HUDEP-2 (cell line): ENCODE data around the gene RYR2.
"Not testable (repeated sequence)": the region's sequence is repeated elsewhere in the genome, so short reads cannot be mapped to it uniquely, and the experiment has no call there.

Experiments used
- DNase-seq, 76 experiments: peaks; one replicate each; lab custom pipeline; 2025; ENCODE audit not compliant: unreplicated experiment in 76 of 76; lab: John Stamatoyannopoulos, UW

The RYR2 gene

DNA sequence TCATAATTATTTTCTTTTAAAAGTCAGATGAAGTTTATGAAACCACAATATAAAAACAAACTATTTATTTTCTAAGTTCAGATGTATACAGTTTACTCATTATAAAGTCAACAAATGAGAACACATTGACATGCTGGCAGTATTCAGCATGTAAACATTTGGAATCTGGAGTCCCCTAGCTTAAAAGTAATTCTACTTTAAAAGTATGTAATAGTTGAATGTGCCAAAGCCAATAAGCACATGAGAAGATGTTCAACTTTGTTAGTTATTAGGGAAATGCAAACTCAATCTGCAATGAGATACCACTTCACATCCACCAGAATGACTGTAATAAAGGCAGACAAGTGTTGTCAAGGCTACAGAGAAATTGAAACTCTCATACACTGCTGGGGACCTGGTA lies 96.6 kb downstream of the RYR2 start:
- DNase-seq = no peak

DNA sequence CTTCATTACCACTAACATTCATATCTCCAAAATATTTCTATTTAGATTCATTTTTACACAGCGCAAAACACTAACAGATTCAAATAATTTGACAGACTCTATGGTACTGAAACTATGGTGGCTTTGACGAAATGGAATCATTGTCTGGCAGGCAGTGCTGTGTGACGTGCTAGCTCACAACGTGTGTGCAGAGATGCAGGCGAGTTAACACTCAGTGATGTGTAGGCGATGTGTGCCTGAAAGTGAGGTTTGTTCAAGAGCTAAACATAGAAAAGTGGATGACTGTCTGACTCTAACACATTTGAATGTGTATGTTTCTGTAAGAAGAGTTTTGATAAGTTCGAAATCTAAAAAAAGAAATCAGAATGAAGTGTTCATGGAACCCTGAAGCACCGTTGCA lies 97.7 kb downstream of the RYR2 start:
- DNase-seq = no peak

DNA sequence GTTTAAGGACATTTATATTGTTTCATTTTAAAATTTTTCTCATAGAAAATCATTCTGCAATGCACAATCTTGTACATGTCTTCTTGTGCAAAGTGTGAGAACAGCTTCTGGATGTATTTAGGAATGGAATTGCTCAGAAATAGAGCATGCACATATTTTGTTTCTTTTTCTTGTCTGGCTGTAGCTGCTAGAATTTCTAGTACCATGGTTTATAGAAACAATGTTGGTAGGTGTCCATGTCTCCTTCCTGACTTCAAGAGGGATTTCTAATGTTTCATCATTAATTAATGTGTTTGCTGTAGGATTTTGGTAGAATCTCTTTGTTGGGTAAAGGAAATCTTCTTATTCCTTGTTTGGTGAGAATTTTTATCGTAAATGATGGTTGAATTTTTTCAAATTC lies 99.0 kb downstream of the RYR2 start:
- no peak for DNase-seq

DNA sequence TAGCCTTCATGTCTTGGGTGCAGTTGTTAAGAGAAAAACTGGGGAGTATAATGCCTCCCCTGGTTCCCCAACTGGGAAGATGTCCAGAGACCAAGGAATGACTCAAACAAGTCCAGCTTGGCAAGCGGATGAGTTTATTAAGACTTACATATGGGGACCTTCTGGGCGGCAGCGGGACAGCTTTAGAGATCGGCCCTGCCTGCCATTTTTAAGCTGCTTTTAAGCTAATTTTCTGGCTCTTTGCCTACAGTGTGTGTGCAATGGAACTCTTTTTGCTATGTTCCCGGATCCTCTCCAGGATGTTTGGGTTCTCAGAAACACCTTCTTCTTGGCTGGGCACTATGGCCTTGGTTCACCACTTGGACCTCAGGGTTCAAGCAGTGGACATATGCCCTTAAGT lies 99.5 kb downstream of the RYR2 start:
- no peak for DNase-seq

DNA sequence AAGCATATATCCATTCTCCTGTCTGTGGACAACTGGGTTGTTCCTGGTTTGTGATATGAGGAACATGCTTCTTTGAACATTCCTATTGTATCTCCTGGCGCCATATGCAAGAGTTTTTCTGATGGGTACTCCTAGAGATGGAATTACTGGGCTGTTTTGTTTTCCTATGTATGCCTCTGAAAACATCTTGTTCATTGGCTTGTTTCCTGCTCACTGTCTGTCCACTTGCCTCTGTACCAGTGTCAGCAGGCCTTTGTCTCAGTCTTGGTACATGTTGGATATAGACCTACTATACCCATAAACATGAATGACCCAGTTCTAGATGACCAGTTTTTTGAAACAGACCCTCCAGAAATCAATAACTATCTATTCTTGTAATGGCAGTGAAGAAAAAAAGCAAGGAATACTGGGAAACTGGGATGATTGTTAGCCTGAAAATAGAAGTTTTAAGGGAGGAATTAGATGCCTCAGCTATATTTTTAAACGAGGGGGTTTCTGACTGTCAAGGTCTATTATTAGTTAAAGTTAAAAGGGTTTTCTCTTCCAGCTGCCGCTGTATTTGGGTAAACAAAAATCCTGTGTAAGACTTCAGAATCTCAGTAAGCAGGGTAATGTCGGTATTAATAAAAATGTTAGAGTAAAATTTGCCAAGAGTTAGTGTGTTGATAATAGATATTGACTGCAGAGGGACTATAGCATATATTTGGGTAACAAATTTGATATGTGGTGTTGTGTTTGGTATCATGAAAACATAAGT lies 103.6 kb downstream of the RYR2 start:
- DNase-seq = no peak

DNA sequence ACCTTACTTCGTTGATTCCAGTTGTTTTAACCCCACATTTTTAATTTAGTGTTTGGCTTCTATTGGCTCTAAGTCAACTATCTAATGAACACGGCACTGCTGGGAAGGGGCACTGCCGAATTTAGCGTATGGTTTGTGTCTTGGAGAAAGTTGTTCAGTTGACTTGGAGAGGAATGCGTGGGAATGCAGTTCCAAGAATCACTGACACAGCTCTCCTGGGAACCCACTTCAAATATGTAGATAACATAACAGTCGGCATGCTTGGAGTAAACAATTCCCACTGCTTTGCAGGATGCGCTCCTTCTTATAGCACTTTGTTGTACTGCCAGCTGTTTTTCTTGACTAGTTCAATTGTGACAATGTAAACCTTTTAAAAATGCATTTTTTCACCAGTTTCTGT lies 104.3 kb downstream of the RYR2 start:
- DNase-seq = no peak

DNA sequence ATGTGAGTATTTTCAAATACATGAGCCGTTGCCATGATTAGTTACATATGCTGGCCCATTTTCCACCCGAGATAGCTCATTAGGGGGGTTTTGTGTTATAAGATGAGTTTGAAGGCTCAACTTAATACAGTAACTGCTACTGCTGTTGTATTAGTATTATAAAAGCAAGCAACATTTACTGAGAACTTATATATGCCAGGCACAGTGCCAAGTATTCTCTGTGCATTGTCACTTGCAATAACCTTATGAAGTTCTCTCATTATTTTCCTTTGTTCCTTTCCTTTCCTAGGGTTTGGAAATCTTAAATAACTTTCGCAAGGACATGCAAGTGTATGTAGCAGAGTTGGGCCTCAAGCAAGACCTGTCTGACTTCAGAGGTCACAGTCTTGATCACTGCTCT lies 107.9 kb downstream of the RYR2 start:
- DNase-seq = no peak

DNA sequence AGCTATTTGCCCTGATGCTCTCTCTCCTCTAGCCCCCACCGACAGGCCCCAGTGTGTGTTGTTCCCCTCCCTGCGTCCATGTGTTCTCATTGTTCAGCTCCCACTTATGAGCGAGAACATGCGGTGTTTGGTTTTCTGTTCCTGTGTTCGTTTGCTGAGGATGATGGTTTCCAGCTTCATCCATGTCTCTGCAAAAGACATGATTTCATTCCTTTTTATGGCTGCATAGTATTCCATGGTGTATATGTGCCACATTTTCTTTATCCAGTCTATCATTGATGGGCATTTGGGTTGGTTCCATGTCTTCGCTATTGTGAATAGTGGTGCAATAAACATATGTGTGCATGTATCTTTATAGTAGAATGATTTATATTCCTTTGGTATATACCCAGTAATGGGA lies 110.0 kb downstream of the RYR2 start:
- not testable (repeated sequence) for DNase-seq

DNA sequence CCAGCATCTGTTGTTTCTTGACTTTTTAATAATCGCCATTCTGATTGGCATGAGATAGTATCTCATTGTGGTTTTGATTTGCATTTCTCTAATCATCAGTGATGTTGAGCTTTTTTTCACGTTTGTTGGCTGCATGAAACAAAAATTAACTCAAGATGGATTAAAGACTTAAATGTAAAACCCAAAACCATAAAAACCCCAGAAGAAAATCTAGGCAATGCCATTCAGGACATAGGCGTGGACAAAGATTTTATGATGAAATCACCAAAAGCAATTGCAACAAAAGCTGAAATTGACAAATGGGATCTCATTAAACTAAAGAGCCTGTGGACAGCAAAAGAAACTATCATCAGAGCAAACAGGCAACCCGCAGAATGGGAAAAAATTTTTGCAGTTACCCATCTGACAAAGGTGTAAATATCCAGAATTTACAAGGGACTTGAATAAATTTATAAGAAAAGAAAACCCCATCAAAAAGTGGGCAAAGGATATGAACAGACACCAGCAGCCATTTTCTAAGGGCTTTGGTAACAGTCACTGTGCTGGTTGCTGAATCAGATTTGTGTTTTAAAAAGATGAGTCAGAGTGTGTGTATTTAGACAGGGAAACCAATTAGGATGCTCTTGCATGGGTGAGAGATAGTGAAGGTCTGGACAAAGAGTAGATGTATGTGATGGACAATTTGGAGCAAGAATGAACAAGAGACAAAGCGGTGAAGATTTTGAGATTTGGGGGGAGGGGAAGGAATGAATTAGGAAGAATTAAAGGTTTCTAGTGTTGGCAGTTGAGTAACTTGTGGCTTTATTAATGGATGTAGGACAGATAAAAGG lies 110.7 kb downstream of the RYR2 start:
- no peak for DNase-seq

DNA sequence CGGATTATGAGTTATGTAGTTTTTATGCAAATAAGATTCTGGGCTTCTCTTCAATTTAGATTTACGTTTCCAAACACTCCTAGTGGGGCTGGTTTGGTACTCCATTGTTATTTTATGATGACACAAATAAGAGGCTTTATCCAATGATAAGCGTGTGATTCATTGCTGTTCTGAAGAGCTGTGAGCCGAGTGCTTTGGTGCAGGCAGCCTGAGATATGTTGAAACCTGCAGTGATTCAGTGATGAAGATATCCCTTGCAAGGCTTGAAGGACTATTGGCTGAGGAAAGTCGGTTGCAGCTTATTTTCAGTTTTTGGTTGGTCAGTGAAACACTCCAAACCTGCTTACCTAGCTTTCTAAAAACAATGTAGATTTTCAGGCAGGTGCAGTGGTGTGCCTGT lies 112.2 kb downstream of the RYR2 start:
- no peak for DNase-seq

DNA sequence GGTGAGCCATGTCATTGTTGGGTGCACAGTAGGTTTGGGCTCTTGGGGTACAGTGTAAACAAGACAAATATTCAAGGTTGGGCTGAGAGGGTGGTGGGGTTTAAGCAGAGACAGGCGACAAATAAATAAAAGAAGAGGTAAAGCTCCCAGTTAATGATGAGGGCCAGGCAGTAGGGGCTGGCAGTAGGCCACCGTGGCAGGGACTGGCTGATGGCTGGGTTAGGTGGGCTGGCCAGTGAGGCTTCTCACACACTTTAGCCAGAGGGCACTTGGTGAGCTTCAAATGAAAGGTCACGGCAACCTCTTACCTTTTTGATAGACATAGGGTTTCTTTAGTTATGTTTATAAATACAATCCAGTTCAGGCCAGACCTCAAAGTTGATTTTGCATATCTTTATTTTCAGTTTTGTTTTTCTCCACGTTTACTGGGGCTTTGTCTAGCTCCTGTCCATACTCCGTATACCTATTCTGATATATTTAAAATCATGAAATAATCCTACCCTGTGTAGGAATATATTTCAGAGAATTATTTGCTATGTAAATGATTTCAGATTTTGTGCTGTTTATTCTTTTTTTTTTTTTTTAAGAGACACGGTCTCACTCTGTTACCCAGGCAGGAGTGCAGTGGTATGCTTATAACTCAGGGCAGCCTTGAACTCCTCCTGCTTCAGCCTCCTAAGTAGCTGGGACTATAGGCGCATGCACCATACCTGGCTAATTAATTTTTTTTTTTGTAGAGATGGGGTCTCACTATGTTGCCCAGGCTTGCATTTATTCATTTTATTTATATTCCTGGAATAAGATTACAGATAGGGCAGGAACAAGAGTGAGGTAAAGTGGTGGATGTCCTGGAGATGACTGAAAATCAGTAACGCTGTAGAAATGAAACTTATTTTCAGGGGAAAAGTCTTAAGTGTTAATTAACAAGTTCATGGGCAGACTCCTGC lies 122.7 kb downstream of the RYR2 start:
- no peak for DNase-seq

DNA sequence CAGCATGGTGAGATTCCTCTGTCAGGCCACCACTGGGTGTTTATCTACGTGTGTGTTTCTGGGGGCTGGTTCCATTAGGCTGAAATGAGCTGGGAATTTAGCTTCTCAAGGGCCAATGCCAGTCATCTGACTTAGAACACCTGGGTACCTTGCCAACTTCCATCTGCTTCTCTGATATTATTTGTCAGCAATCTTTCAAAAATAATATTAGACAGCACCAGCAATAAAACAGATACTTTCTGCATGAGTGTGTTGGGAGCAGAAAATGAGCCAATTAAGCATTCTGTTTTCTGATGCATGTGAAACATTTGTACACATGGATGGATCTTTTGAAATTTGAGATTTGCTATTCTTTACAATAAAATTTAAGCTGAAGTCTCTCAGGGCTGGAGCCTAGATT lies 124.1 kb downstream of the RYR2 start:
- no peak for DNase-seq

DNA sequence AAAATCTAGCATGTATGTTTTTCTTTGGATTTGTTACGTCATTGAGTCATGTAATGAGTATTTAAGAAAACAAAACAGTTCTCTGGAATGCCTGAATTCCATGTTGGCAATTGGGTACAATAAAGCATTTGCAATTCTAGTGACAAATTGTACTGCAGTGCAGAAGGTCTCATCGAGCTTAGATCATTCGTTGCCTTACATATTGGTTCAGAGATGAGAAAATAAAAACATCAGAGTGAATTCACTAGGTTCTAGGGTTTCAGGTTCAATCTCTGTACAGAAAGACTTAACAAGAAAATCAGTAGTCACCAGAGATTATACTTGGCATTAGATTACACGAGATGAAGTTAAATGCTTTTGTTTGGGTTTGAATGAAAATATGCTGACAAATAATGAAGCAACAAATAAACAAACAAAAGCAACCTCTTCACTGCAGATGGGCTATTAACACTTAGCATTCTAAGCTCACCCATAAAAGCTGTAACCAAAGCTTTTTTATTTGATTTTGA lies 124.7 kb downstream of the RYR2 start:
- DNase-seq = no peak

DNA sequence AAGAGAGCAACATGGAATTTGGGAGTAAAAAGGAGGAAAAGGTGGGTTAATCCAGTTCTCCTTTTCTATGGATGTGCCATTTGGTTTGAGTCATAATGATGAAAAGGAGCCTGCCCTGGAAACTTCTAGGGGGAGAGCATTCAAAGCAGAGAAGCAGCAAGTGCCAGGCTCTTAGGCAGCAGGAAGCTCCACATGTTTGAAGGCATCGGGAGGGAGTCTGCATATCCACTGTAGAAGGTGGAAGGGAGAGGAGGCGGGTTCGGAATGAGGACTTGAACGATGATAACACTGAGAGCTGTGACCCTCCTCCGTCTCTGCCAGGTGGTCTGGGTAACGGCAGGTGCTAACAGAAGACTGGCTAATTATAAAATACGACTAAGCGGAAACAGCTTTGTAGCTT lies 128.2 kb downstream of the RYR2 start:
- no peak for DNase-seq

DNA sequence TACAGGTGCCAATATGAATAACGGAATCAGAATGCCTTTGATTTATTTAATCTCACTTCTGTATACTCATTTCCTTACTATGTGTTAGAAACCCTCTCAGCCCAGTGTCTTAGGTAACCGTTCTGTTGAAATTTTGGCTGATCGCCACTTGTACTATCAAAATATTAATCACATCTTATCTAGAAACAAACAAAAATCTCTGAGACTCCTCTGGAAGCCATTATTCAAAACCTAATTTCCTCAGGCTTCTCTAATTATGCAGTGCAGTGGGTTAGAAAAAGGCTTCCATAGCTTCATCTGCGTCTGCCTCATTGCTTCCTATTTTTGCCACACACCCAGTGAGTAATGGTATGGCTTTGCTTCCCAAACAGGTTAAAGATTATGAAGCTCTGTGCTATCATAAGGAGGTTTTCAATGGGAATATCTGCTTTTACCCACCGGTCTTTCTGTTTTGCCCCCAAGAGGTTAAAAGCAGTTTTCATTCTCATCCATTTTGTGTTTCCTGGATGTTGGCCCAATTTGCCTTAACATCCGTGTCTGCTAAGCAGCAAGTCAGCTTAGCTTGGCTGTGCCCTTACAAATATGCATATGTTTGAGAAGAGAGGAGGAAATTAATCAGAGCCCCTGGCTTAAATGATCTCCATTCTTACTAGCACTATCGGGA lies 129.6 kb downstream of the RYR2 start:
- DNase-seq = no peak

DNA sequence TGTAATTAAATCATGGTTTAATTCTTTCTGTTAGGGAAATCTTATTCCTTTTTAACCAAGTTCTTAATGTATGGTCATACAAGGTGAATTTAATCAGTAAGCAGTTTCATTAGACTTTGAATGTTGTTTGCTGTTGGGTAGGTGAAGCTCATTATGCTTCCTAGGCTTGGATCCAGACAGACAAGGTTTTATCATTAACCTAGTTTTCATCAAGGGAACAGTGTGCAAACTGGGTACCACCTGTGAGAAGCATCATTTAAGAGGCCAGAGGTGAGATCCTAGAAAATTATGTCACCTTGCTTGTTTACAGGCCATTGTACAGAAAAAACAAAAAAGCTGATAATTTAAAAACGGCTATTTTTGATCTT lies 130.1 kb downstream of the RYR2 start:
- no peak for DNase-seq

DNA sequence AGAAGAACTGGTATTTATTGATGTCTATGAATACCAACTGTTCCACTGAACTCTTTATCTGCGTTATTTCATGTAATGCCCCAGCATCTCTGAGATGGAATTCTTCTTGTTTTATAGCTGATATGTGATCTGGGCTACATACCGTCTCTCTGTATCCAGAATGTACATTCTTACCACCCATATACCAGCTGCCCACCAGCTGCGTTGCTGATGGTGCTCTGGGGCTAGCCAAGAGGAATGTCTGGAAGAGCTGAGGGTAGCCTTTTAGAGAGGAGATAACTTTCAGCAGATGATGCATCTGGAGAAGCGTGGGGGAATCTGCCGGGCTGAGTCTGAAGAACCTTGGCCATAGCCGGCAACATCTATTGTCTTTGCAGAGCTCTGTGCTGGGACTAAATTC lies 137.5 kb downstream of the RYR2 start:
- DNase-seq = no peak

DNA sequence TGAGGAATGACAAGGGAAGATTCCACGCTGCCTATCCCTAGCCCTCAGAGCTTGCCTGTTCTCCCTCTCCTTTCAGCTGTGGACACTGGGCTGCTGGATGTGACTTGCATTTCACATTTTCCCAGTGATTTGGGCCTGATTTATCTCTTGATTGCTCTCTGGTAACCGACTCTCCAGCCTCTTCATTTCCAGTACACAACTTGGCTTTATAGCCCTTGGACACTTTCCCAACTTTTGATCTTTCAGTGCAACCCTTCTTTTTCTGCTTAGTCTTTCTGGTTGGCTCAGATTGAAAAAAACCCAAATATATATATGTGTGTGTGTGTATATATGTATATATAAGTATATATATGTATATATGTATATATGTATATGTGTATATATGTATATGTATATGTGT lies 138.3 kb downstream of the RYR2 start:
- DNase-seq = no peak

DNA sequence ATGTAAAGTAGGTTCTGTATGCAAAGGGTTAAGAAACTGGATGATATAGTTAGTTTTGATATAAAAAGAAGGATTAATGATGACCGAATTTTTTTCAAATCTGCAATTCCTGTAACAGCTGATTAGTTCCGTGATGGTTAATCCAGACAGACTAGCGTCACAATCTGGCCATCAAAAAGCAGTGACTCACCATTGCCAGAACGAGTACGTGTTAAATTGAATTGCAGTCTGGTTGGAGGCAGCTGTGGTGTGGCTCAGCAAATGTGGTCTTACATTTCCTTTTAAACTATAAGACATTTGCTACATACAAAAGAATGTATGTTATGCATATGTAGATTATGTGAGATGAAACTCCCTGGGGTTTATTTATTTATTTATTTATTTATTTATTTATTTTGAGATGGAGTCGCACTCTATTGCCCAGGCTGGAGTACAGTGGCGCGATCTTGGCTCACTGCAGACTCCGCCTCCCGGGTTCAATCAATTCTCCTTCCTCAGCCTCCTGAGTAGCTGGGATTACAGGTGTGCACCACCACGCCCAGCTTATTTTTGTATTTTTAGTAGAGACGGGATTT lies 139.8 kb downstream of the RYR2 start:
- DNase-seq = no peak

DNA sequence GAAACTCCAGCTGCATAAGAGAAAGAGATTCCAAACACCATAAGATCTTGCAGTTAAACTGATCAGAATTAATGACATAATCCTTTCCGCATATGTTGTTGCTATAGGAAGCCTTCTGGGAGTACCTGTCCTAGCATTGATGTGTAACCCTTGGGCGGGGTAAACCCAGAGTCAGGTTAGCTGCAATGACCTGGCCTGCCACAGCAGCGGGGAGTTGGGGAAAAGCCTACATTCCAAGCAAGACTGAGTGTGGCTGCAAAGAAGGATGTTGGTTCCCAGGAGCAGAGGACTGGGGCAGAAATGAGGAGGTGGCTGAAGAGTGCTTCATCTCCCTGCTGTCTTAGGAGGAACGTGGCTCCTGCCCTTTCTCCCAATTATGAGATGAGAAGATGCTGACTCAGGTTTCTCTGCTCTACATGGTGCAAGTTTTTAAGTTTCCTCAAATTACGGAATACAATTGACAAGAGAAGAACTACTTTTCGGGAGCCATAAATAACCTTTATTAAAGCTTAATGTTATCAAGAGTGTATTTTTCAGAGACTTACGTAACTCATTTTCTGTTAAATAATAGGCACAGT lies 142.1 kb downstream of the RYR2 start:
- no peak for DNase-seq
